T1000 (cell line): ENCODE data around the gene NHLRC3.
"Not testable (repeated sequence)": the region's sequence is repeated elsewhere in the genome, so short reads cannot be mapped to it uniquely, and the experiment has no call there.

ENCODE experiments used
- DNase-seq: peaks from one replicate; lab custom pipeline; 2025; ENCODE audit warnings: mixed read lengths; lab: John Stamatoyannopoulos, UW

NHLRC3 gene

GRCh38 chr13:39037880-39038568, at the start of gene NHLRC3, which contains the start of gene PROSER1:
Gene NHLRC3 (plus strand): TSS chr13:39038456. CDS start chr13:39038640, 184 bp downstream.
Gene PROSER1 (minus strand): TSS chr13:39038089. CDS start chr13:39037242, 847 bp downstream.
- peak; percentile 73 for DNase-seq

GRCh38 chr13:38990693-38991092, 47.6 kb upstream of the NHLRC3 start, which contains the start of gene STOML3:
Gene STOML3 (minus strand): TSS chr13:38990831. CDS start chr13:38990721, 110 bp downstream.
- no peak for DNase-seq

- DNase-seq = no peak
Observed at GRCh38 chr13:38993381-38993780, 44.9 kb upstream of the NHLRC3 start.

- no peak for DNase-seq
Observed at GRCh38 chr13:38998739-38999138, 39.5 kb upstream of the NHLRC3 start.

GRCh38 chr13:39006371-39007111, 31.7 kb upstream of the NHLRC3 start:
- DNase-seq = not testable (repeated sequence)

GRCh38 chr13:39012608-39013007, 25.6 kb upstream of the NHLRC3 start:
- DNase-seq = no peak

GRCh38 chr13:39013462-39013861, 24.8 kb upstream of the NHLRC3 start:
- DNase-seq = no peak

GRCh38 chr13:39016087-39016486, 22.2 kb upstream of the NHLRC3 start:
- DNase-seq = no peak

- DNase-seq = no peak
Observed at GRCh38 chr13:39016787-39017186, 21.5 kb upstream of the NHLRC3 start.

GRCh38 chr13:39020853-39021462, 17.3 kb upstream of the NHLRC3 start:
- no peak for DNase-seq

GRCh38 chr13:39023316-39023715, 14.9 kb upstream of the NHLRC3 start:
- no peak for DNase-seq

GRCh38 chr13:39023761-39024160, 14.5 kb upstream of the NHLRC3 start:
- DNase-seq = no peak

GRCh38 chr13:39025433-39025839, 12.8 kb upstream of the NHLRC3 start:
- DNase-seq = no peak

- no peak for DNase-seq
Observed at GRCh38 chr13:39032150-39032549, 6.1 kb upstream of the NHLRC3 start.

- no peak for DNase-seq
Observed at GRCh38 chr13:39034085-39034484, 4.2 kb upstream of the NHLRC3 start.

- DNase-seq = no peak
Observed at GRCh38 chr13:39035204-39035603, 3.1 kb upstream of the NHLRC3 start.

GRCh38 chr13:39035799-39036198, 2.5 kb upstream of the NHLRC3 start:
- DNase-seq = no peak

- no peak for DNase-seq
Observed at GRCh38 chr13:39036212-39036611, 2.0 kb upstream of the NHLRC3 start.

GRCh38 chr13:39037410-39037879, 811 bp upstream of the NHLRC3 start:
- no peak for DNase-seq

GRCh38 chr13:39038569-39039030, 344 bp downstream of the NHLRC3 start:
- no peak for DNase-seq

- DNase-seq = no peak
Observed at GRCh38 chr13:39039041-39039440, 785 bp downstream of the NHLRC3 start.

- no peak for DNase-seq
Observed at GRCh38 chr13:39040206-39040605, 1.9 kb downstream of the NHLRC3 start.

- DNase-seq = no peak
Observed at GRCh38 chr13:39044536-39044935, 6.3 kb downstream of the NHLRC3 start.
